Measurements from ENCODE around the gene C12orf42.

Gene C12orf42

DNA sequence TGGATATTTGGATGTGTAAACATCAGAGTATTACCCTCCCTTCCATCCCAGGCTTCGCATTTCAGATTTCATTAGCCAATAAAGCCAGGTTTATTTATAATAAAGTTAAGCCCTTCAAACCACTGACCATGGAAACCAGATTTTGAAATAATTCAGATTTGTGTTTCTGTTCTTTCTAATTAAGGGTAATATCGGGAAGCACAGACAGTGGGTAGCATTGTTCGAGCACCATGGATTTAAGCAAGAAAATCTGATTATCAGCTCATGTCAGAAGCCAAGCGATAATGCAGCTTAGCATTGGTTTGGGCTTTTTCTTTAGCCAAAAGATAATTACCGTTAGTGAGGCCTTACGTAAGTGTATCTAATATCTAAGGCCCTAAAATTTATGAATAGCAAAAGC is 116.1 kb downstream of the C12orf42 start:
- no peak for DNase-seq (ENCODE audit: extremely low read depth, low read depth)
- H3K4me3 ChIP-seq (replicated peaks; ENCODE audit: low read depth, low read length), result no peak overlapping the region
- TF ChIP-seq, protein P1, sequence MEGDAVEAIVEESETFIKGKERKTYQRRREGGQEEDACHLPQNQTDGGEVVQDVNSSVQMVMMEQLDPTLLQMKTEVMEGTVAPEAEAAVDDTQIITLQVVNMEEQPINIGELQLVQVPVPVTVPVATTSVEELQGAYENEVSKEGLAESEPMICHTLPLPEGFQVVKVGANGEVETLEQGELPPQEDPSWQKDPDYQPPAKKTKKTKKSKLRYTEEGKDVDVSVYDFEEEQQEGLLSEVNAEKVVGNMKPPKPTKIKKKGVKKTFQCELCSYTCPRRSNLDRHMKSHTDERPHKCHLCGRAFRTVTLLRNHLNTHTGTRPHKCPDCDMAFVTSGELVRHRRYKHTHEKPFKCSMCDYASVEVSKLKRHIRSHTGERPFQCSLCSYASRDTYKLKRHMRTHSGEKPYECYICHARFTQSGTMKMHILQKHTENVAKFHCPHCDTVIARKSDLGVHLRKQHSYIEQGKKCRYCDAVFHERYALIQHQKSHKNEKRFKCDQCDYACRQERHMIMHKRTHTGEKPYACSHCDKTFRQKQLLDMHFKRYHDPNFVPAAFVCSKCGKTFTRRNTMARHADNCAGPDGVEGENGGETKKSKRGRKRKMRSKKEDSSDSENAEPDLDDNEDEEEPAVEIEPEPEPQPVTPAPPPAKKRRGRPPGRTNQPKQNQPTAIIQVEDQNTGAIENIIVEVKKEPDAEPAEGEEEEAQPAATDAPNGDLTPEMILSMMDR (IDR thresholded peaks at IDR 0.05; ENCODE audit: low read depth, low read length, missing control alignments), result no peak

- TF ChIP-seq, protein P1 (IDR thresholded peaks at IDR 0.05; ENCODE audit: low read depth, low read length, missing control alignments), result no peak
- DNase-seq (ENCODE audit: extremely low read depth, low read depth), result no peak
- H3K4me3 ChIP-seq (replicated peaks; ENCODE audit: low read depth, low read length), result no peak overlapping the region
Observed at GRCh38 chr12:103373088-103373523, 122.7 kb downstream of the C12orf42 start.

DNA sequence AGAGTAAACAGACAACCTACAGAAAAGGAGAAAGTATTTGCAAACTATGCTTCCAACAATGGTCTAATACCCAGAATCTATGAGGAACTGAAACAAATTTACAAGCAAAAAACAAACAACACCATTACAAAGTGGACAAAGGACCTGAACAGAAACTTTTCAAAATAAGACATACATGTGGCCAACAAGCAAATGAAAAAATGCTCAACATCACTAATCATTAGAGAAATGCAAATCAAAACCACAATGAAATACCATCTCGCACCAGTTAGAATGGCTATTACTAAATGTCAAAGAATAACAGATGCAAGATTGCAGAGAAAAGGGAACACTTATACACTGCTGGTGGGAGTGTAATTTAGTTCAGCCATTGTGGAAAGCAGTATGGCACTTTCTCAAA is 125.8 kb downstream of the C12orf42 start:
- TF ChIP-seq, protein P1 (IDR thresholded peaks at IDR 0.05; ENCODE audit: low read depth, low read length, missing control alignments), result no peak
- H3K4me3 ChIP-seq (replicated peaks; ENCODE audit: low read depth, low read length), result no peak overlapping the region
- DNase-seq (ENCODE audit: extremely low read depth, low read depth), result no peak

GRCh38 chr12:103368167-103368566 is 127.6 kb downstream of the C12orf42 start:
- TF ChIP-seq, protein P1 (IDR thresholded peaks at IDR 0.05; ENCODE audit: low read depth, low read length, missing control alignments), result no peak

GRCh38 chr12:103354403-103354802 is 141.4 kb downstream of the C12orf42 start:
- TF ChIP-seq, protein P1 (IDR thresholded peaks at IDR 0.05; ENCODE audit: low read depth, low read length, missing control alignments), result no peak
- DNase-seq (ENCODE audit: extremely low read depth, low read depth), result no peak

More at GRCh38 chr12:103368167-103368566, 127.6 kb downstream of the C12orf42 start:
- H3K4me3 ChIP-seq (replicated peaks; ENCODE audit: low read depth, low read length), result no peak overlapping the region
- no peak for DNase-seq (ENCODE audit: extremely low read depth, low read depth)

GRCh38 chr12:103353913-103354312 is 141.9 kb downstream of the C12orf42 start:
- H3K4me3 ChIP-seq (replicated peaks; ENCODE audit: low read depth, low read length), result no peak overlapping the region
- DNase-seq (ENCODE audit: extremely low read depth, low read depth), result no peak
- TF ChIP-seq, protein P1 (IDR thresholded peaks at IDR 0.05; ENCODE audit: low read depth, low read length, missing control alignments), result no peak

More at GRCh38 chr12:103354403-103354802, 141.4 kb downstream of the C12orf42 start:
- H3K4me3 ChIP-seq (replicated peaks; ENCODE audit: low read depth, low read length), result no peak overlapping the region

- DNase-seq (ENCODE audit: extremely low read depth, low read depth), result no peak
- no peak overlapping the region for H3K4me3 ChIP-seq (replicated peaks; ENCODE audit: low read depth, low read length)
- TF ChIP-seq, protein P1 (IDR thresholded peaks at IDR 0.05; ENCODE audit: low read depth, low read length, missing control alignments), result no peak
Observed at GRCh38 chr12:103350116-103350515, 145.7 kb downstream of the C12orf42 start.
